Skin epidermis (tissue), 12 donors: Measurements from ENCODE around the gene PUS3.
"Not testable (repeated sequence)": the region's sequence is repeated elsewhere in the genome, so short reads cannot be mapped to it uniquely, and the experiment has no call there.

ENCODE experiments used
- H3K27ac ChIP-seq, 21 experiments: fragments of 200-600 bp; sonication (generic) in 11 of 21; one replicate each; pipeline ENCODE4 v1.5.0; 2020; ENCODE audit warnings: mild to moderate bottlenecking in 3 of 21, inconsistent platforms in 2 of 21, moderate library complexity in 2 of 21
- H3K4me3 ChIP-seq, 7 experiments: fragments of 200-600 bp; sonication (generic) in 2 of 7; one replicate each; pipeline ENCODE4 v1.5.0; 2020; ENCODE audit warnings: inconsistent platforms in 2 of 7, mild to moderate bottlenecking in 2 of 7, moderate library complexity in 1 of 7

PUS3 gene

GRCh38 chr11:125923633-125924032 lies 20.6 kb upstream of the PUS3 start:
- no peak overlapping the region for H3K27ac ChIP-seq

GRCh38 chr11:125923012-125923579 lies 20.1 kb upstream of the PUS3 start:
- no peak overlapping the region for H3K27ac ChIP-seq

More at GRCh38 chr11:125923633-125924032, 20.6 kb upstream of the PUS3 start:
- no peak overlapping the region for H3K4me3 ChIP-seq

GRCh38 chr11:125922156-125922555 lies 19.1 kb upstream of the PUS3 start:
- H3K27ac ChIP-seq, result no peak overlapping the region
- H3K4me3 ChIP-seq, result no peak overlapping the region

More at GRCh38 chr11:125923012-125923579, 20.1 kb upstream of the PUS3 start:
- no peak overlapping the region for H3K4me3 ChIP-seq

GRCh38 chr11:125921042-125921441 lies 18.0 kb upstream of the PUS3 start:
- no peak overlapping the region for H3K27ac ChIP-seq

GRCh38 chr11:125918140-125918840 lies 15.3 kb upstream of the PUS3 start:
- no peak overlapping the region for H3K4me3 ChIP-seq
- H3K27ac ChIP-seq, result no peak overlapping the region

More at GRCh38 chr11:125921042-125921441, 18.0 kb upstream of the PUS3 start:
- H3K4me3 ChIP-seq, result no peak overlapping the region

- no peak overlapping the region for H3K27ac ChIP-seq
- H3K4me3 ChIP-seq, result no peak overlapping the region
Measured at GRCh38 chr11:125916683-125917347, 13.8 kb upstream of the PUS3 start.

- not testable (repeated sequence) for H3K4me3 ChIP-seq, H3K27ac ChIP-seq
Measured at GRCh38 chr11:125914601-125915000, 11.6 kb upstream of the PUS3 start.

- peak overlapping the region in 1 of 21 experiments; percentile 20 for H3K27ac ChIP-seq
- no peak overlapping the region for H3K4me3 ChIP-seq
Measured at GRCh38 chr11:125910226-125910849, 7.3 kb upstream of the PUS3 start.

- Histone ChIP-seq H3K4me3 (peak overlapping the region in 3 of 7 experiments; percentile 49 to 69 (median 62)), H3K27ac (no peak overlapping the region)
Measured at GRCh38 chr11:125904678-125905077, 1.7 kb upstream of the PUS3 start.

GRCh38 chr11:125903711-125904659 lies 979 bp upstream of the PUS3 start, which contains the start of gene DDX25:
DDX25 (plus strand) TSS chr11:125904508; CDS start chr11:125904518, 10 bp downstream.
- Histone ChIP-seq H3K27ac (no peak within 1 kb of the TSS), H3K4me3 (peak within 1 kb of the TSS; percentile 24 to 73 (median 62))

- Histone ChIP-seq H3K27ac (peak overlapping the region in 20 of 21 experiments; percentile 55 to 93 (median 86)), H3K4me3 (peak overlapping the region; percentile 49 to 73 (median 62))
Measured at GRCh38 chr11:125902277-125902926, 604 bp downstream of the PUS3 start.

- peak overlapping the region in 2 of 21 experiments; percentile 90 to 93 for H3K27ac ChIP-seq
- H3K4me3 ChIP-seq, result peak overlapping the region in 2 of 7 experiments; percentile 62 to 69
Measured at GRCh38 chr11:125901872-125902271, 1.1 kb downstream of the PUS3 start.

GRCh38 chr11:125892994-125893393 lies 10.0 kb downstream of the PUS3 start:
- no peak overlapping the region for H3K4me3 ChIP-seq
- no peak overlapping the region for H3K27ac ChIP-seq

GRCh38 chr11:125892071-125892470 lies 10.9 kb downstream of the PUS3 start:
- Histone ChIP-seq H3K27ac (no peak overlapping the region), H3K4me3 (no peak overlapping the region)

GRCh38 chr11:125890447-125891100 lies 12.4 kb downstream of the PUS3 start:
- no peak overlapping the region for H3K27ac ChIP-seq
- no peak overlapping the region for H3K4me3 ChIP-seq

- H3K4me3 ChIP-seq, result peak within 1 kb of the TSS; percentile 71 to 95 (median 87)
- H3K27ac ChIP-seq, result peak within 1 kb of the TSS; percentile 27 to 96 (median 87)
Measured at GRCh38 chr11:125887373-125888324, 15.4 kb downstream of the PUS3 start, which contains the start of gene HYLS1. HYLS1 (plus strand) TSS chr11:125887668; CDS start chr11:125899369, 11,701 bp downstream.

- peak overlapping the region in 19 of 21 experiments; percentile 32 to 96 (median 87) for H3K27ac ChIP-seq
- peak overlapping the region; percentile 71 to 95 (median 87) for H3K4me3 ChIP-seq
Measured at GRCh38 chr11:125886997-125887372, 16.0 kb downstream of the PUS3 start.
